Breast epithelium (tissue), 3 donors: ENCODE measurements around the gene DDX21.
"Not testable (repeated sequence)": the region's sequence is repeated elsewhere in the genome, so short reads cannot be mapped to it uniquely, and the experiment has no call there.

ENCODE experiments used
- CTCF ChIP-seq, 3 donors: fragments of 450-650 bp; IDR thresholded peaks; one replicate each; pipeline ENCODE4 v1.5.1; 2016 to 2017; ENCODE audit warnings: antibody characterized with exemption in 3 of 3, mild to moderate bottlenecking in 3 of 3, moderate library complexity in 3 of 3
- POLR2A ChIP-seq: fragments of 450-650 bp; IDR thresholded peaks from one replicate; pipeline ENCODE4 v1.6.1; 2016; ENCODE audit warnings: antibody characterized with exemption, mild to moderate bottlenecking, moderate library complexity
- POLR2AphosphoS5 ChIP-seq, 3 donors: sonication (generic); formaldehyde crosslinking; IDR thresholded peaks; one replicate each; pipeline ENCODE4 v1.6.1; 2017; ENCODE audit warnings: antibody characterized with exemption in 3 of 3

DNA sequence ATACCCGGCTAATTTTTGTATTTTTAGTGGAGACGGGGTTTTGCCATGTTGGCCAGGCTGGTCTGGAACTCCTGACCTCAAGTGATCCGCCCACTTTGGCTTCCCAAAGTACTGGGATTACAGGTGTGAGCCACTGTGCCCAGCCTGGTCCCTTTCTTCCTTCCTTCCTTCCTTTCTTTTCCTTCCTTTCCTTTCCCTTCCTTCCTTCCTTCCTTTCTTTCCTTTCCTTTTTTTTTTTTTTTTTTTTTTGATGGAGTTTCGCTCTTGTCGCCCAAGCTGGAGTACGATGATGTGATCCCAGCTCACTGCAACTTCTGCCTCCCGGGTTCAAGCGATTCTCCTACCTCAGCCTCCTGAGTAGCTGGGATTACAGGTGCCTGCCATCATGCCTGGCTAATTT is 26.1 kb upstream of the DDX21 start:
- TF ChIP-seq CTCF (IDR thresholded peaks at IDR 0.05); POLR2A; POLR2AphosphoS5 (IDR thresholded peaks at IDR 0.05): not testable (repeated sequence)
